Measurements from ENCODE around the gene PPM1N. TPM values are rescaled to one million over a fixed set of nuclear protein-coding genes. Genes with fewer than 3 reads are reported as not detected.
A peak's percentile ranks its signal among the peaks of the same experiment; 100 is the strongest.

PPM1N gene
- total RNA-seq, 1 donor from 2014 or later: 1.8 TPM

DNA sequence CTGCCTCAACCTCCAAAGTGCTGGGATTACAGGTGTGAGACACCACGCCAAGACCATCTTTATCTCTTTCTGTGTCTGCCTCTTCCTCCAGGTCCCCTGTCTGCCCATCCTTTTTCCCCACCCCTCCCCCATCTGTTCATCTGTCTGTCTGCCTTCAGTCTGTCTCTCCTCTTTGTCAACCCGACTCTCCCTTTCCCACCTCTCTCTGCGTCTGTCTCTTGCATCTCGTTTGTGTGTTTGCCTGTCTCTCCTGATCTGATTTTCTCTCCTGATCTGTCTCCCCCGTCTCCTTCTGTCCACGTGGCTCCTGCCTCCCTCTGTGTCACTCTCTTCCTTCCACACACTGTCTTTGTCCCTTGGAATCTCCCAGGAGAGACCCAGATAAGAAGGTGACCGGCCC lies 19.0 kb downstream of the PPM1N start:
- TF ChIP-seq, protein P1, sequence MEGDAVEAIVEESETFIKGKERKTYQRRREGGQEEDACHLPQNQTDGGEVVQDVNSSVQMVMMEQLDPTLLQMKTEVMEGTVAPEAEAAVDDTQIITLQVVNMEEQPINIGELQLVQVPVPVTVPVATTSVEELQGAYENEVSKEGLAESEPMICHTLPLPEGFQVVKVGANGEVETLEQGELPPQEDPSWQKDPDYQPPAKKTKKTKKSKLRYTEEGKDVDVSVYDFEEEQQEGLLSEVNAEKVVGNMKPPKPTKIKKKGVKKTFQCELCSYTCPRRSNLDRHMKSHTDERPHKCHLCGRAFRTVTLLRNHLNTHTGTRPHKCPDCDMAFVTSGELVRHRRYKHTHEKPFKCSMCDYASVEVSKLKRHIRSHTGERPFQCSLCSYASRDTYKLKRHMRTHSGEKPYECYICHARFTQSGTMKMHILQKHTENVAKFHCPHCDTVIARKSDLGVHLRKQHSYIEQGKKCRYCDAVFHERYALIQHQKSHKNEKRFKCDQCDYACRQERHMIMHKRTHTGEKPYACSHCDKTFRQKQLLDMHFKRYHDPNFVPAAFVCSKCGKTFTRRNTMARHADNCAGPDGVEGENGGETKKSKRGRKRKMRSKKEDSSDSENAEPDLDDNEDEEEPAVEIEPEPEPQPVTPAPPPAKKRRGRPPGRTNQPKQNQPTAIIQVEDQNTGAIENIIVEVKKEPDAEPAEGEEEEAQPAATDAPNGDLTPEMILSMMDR (IDR thresholded peaks at IDR 0.05): no peak
- intact Hi-C loops (cut with DNase I): no loop called here
- Histone ChIP-seq H3K36me3 (peaks cover 53% of the 10 kb centered on the region), H3K4me1 (peaks cover 48% of the 10 kb centered on the region), H3K27me3 (ENCODE audit: low read depth) (no peaks in the 10 kb centered on the region), H3K27ac (no peak overlapping the region), H3K4me3 (no peak overlapping the region), H3K9me3 (no peaks in the 10 kb centered on the region)
- DNase-seq (no peak), ATAC-seq (no peak)

GRCh38 chr19:45517641-45518468 lies 19.6 kb downstream of the PPM1N start:
- peaks cover 46% of the 10 kb centered on the region for H3K4me1 ChIP-seq
- no peak overlapping the region for H3K27ac ChIP-seq
- intact Hi-C loops (cut with DNase I): no loop called here
- no peak overlapping the region for H3K4me3 ChIP-seq
- TF ChIP-seq, protein P1 (IDR thresholded peaks at IDR 0.05): no peak
- ATAC-seq (no peak), DNase-seq (no peak)
- H3K36me3 ChIP-seq: peaks cover 59% of the 10 kb centered on the region
- no peaks in the 10 kb centered on the region for H3K9me3 ChIP-seq
- H3K27me3 ChIP-seq (ENCODE audit: low read depth): no peaks in the 10 kb centered on the region

- H3K9me3 ChIP-seq: no peaks in the 10 kb centered on the region
- peaks cover 63% of the 10 kb centered on the region for H3K36me3 ChIP-seq
These were observed 20.2 kb downstream of the PPM1N start for GRCh38 chr19:45518469-45518826.

DNA sequence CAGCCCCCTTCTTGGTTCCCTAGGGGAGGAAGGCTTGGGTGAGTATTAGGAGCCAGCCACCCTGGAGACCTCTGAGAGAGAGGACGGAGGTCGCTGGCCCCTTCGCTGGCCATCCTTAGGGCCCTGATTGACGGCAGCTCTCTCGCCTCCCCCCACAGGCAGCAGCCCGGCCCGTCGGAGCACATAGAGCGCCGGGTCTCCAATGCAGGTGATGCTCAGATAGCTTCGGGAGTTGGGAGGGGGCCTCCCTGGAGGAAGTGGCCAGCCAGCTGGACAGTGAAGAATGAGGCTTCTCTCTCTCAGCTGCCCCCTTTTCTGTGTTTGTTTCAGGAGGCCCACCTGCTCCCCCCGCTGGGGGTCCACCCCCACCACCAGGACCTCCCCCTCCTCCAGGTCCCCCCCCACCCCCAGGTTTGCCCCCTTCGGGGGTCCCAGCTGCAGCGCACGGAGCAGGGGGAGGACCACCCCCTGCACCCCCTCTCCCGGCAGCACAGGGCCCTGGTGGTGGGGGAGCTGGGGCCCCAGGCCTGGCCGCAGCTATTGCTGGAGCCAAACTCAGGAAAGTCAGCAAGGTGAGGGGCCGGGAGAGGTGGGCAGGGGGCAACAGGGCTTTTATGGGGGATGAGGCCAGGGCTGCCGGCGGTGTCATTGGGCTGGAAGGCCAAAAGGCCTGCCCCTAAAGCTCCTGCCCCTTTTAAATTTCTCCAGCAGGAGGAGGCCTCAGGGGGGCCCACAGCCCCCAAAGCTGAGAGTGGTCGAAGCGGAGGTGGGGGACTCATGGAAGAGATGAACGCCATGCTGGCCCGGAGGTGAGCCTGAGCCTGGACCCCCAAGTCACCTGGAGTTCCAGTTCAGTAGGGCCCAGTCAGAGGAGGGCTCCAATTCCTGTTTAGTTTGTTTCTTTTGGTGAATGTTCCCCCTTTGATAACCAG lies 24.0 kb downstream of the PPM1N start:
- no peaks in the 10 kb centered on the region for H3K27me3 ChIP-seq (ENCODE audit: low read depth)
- no peaks in the 10 kb centered on the region for H3K9me3 ChIP-seq
- DNase-seq (no peak), ATAC-seq (no peak)
- intact Hi-C loops (cut with DNase I): no loop called here
- peaks cover 24% of the 10 kb centered on the region for H3K4me1 ChIP-seq
- TF ChIP-seq, protein P1 (IDR thresholded peaks at IDR 0.05): no peak
- H3K4me3 ChIP-seq: no peak overlapping the region
- peaks cover 92% of the 10 kb centered on the region for H3K36me3 ChIP-seq
- H3K27ac ChIP-seq: no peak overlapping the region

More at GRCh38 chr19:45518469-45518826, 20.2 kb downstream of the PPM1N start:
- no peak for DNase-seq
- no peak for ATAC-seq
- Histone ChIP-seq H3K27me3 (ENCODE audit: low read depth) (no peaks in the 10 kb centered on the region), H3K4me1 (peaks cover 43% of the 10 kb centered on the region), H3K27ac (no peak overlapping the region), H3K4me3 (no peak overlapping the region)
- intact Hi-C loops (cut with DNase I): no loop called here
- TF ChIP-seq, protein P1 (IDR thresholded peaks at IDR 0.05): no peak

- Histone ChIP-seq H3K27ac (no peak overlapping the region), H3K9me3 (no peaks in the 10 kb centered on the region), H3K4me3 (no peak overlapping the region), H3K4me1 (peaks cover 28% of the 10 kb centered on the region), H3K36me3 (peaks cover 78% of the 10 kb centered on the region), H3K27me3 (ENCODE audit: low read depth) (no peaks in the 10 kb centered on the region)
- intact Hi-C loops (cut with DNase I): no loop called here
- ATAC-seq (peak; percentile 93 to 95), DNase-seq (peak; percentile 81)
- TF ChIP-seq, protein P1 (IDR thresholded peaks at IDR 0.05): peak; percentile 90
These were observed 25.5 kb downstream of the PPM1N start for GRCh38 chr19:45523642-45524256.
